K562 (cell line): Measurements from ENCODE around the gene OTUB2. TPM values are rescaled to one million over a fixed set of nuclear protein-coding genes. Genes with fewer than 3 reads are reported as not detected.

ENCODE experiments used
- ATAC-seq: fragments of 200-7000 bp; cut with Tn5 transposase; 3 replicates; pipeline ENCODE4 v1.9.1; 2020; ENCODE audit warnings: moderate library complexity
- BruUV-seq: library from RNA; stranded (reverse); fragments of 400-500 nt; replicated peaks from 2 replicates; lab custom pipeline; 2021; lab: Mats Ljungman, UMichigan
- CTCF ChIA-PET: fragments of 300-600 bp; formaldehyde crosslinking; extraction: SDS; loops from one replicate; lab custom pipeline; 2021; ENCODE audit warnings: low intra/inter-chr PET ratio; lab: Yijun Ruan, JAX
- POLR2A ChIA-PET: fragments of 300-600, 350-650 bp; sonication (Branson Sonifier 250); formaldehyde crosslinking; extraction: SDS; loops from one replicate; lab custom pipeline; 2021; ENCODE audit warnings: antibody characterized with exemption, inconsistent platforms; lab: Yijun Ruan, JAX
- DNase-seq, 4 experiments: peaks; one replicate each; pipeline versions ENCODE4 v3.0.0 to v3.0.0-alpha.2; 2011 to 2018; ENCODE audit warnings: low spot score in 3 of 4, mixed read lengths in 3 of 4; ENCODE audit errors: extremely low read depth in 1 of 4
- FAIRE-seq: peaks from 2 replicates; lab custom pipeline; 2011; peaks lifted over from hg19 to GRCh38; lab: Jason Lieb, UNC
- H2AFZ ChIP-seq: 2 replicates; pipeline ENCODE4 v1.6.0; 2011; ENCODE audit warnings: low read depth, low read length, control low read depth, inconsistent platforms
- H3K27ac ChIP-seq: fragments of 200-600 bp; 3 replicates; pipeline ENCODE4 v1.8.0; 2011; ENCODE audit warnings: low read depth, mild to moderate bottlenecking, control low read depth, inconsistent platforms, low read length, moderate library complexity, mixed read lengths; ENCODE audit errors: extremely low read depth
- H3K27me3 ChIP-seq, 2 experiments: fragments of 300-600 bp in 1 of 2; 2 replicates in 1 of 2; 3 replicates in 1 of 2; pipeline versions ENCODE4 v1.6.0 to v1.8.0; 2011; ENCODE audit warnings: inconsistent platforms in 2 of 2, low read length in 2 of 2, mild to moderate bottlenecking in 1 of 2, mixed read lengths in 1 of 2, moderate library complexity in 1 of 2; ENCODE audit not compliant: control insufficient read depth in 2 of 2, insufficient read depth in 2 of 2
- H3K36me3 ChIP-seq: fragments of 300-600 bp; 3 replicates; pipeline ENCODE4 v1.8.0; 2011; ENCODE audit warnings: mild to moderate bottlenecking, low read length, inconsistent platforms; ENCODE audit not compliant: control insufficient read depth, insufficient read depth
- H3K4me1 ChIP-seq, 2 experiments: fragments of 200-600 bp in 1 of 2; replicated peaks in 1 of 2; 2 replicates in 1 of 2; 3 replicates in 1 of 2; pipeline versions ENCODE4 v1.5.1 to v1.8.0; 2011; ENCODE audit warnings: inconsistent platforms in 2 of 2, low read length in 2 of 2, mild to moderate bottlenecking in 1 of 2, mixed read lengths in 1 of 2, moderate library complexity in 1 of 2; ENCODE audit not compliant: control insufficient read depth in 2 of 2, insufficient read depth in 2 of 2
- H3K4me2 ChIP-seq: 2 replicates; pipeline ENCODE4 v1.6.1; 2011; ENCODE audit warnings: low read length, control low read depth, inconsistent platforms, mixed read lengths; ENCODE audit not compliant: insufficient read depth
- H3K4me3 ChIP-seq: fragments of 200-600 bp; sonication (generic), shearing (Covaris generic); 2 replicates; pipeline ENCODE4 v1.5.1; 2016; ENCODE audit warnings: control low read depth, inconsistent platforms
- H3K79me2 ChIP-seq: fragments of 200-600 bp; 3 replicates; pipeline ENCODE4 v1.8.0; 2011; ENCODE audit warnings: low read length, inconsistent platforms; ENCODE audit not compliant: control insufficient read depth, insufficient read depth
- H3K9ac ChIP-seq, 2 experiments: 2 replicates each; pipeline versions ENCODE4 v1.6.0 to v1.6.1; 2011; ENCODE audit warnings: low read depth in 2 of 2, low read length in 2 of 2, control low read depth in 1 of 2, inconsistent platforms in 1 of 2, mild to moderate bottlenecking in 1 of 2, mixed read lengths in 1 of 2; ENCODE audit not compliant: insufficient read depth in 1 of 2
- H3K9me1 ChIP-seq: one replicate; pipeline ENCODE4 v1.6.0; 2011; ENCODE audit warnings: inconsistent platforms, mild to moderate bottlenecking, low read length, moderate library complexity; ENCODE audit not compliant: control insufficient read depth, insufficient read depth
- H3K9me3 ChIP-seq: replicated peaks from 2 replicates; pipeline ENCODE4 v1.5.1; 2011; ENCODE audit warnings: low read depth, low read length, inconsistent platforms; ENCODE audit not compliant: control insufficient read depth, insufficient read depth
- H4K20me1 ChIP-seq: replicated peaks from 2 replicates; pipeline ENCODE4 v1.6.1; 2011; ENCODE audit warnings: low read length, inconsistent platforms, mixed read lengths; ENCODE audit not compliant: control insufficient read depth, insufficient read depth
- ARID1B ChIP-seq: fragments of 450-650 bp; IDR thresholded peaks from 2 replicates; pipeline ENCODE4 v1.6.1; 2016; ENCODE audit warnings: antibody characterized with exemption, mild to moderate bottlenecking, inconsistent platforms
- BRD9 ChIP-seq: fragments of 450-650 bp; IDR thresholded peaks from 2 replicates; pipeline ENCODE4 v1.6.1; 2018; ENCODE audit warnings: low read depth; ENCODE audit not compliant: partially characterized antibody
- CBFA2T2 ChIP-seq: fragments of 450-650 bp; conservative IDR thresholded peaks from 2 replicates; pipeline ENCODE4 v1.6.1; 2017; ENCODE audit warnings: mild to moderate bottlenecking
- CTCF ChIP-seq, 3 experiments: IDR thresholded peaks in 2 of 3; conservative IDR thresholded peaks in 1 of 3; 2 replicates each; pipeline ENCODE4 v1.5.1; 2011 to 2012; ENCODE audit warnings: low read length in 3 of 3, mild to moderate bottlenecking in 3 of 3, control low read depth in 2 of 3, improper control_type of control experiment in 1 of 3, inconsistent platforms in 1 of 3, low read depth in 1 of 3, mixed read lengths in 1 of 3, moderate library complexity in 1 of 3; ENCODE audit not compliant: insufficient read depth in 2 of 3
- NFIX ChIP-seq: fragments of 250-450 bp; sonication (Bioruptor Pico); IDR thresholded peaks from 2 replicates; pipeline ENCODE4 v1.4.0; 2020; ENCODE audit warnings: low read depth, mild to moderate bottlenecking, moderate library complexity
- RAD21 ChIP-seq, 2 experiments: fragments of 250-450 bp in 1 of 2; fragments of 450-650 bp in 1 of 2; sonication (Bioruptor Pico) in 1 of 2; formaldehyde crosslinking in 1 of 2; IDR thresholded peaks in 1 of 2; conservative IDR thresholded peaks in 1 of 2; 2 replicates each; pipeline versions ENCODE4 v1.4.0 to v1.8.0; 2020 to 2022; ENCODE audit warnings: mild to moderate bottlenecking in 2 of 2, moderate library complexity in 1 of 2
- RFX5 ChIP-seq: IDR thresholded peaks from 2 replicates; pipeline ENCODE4 v1.6.1; 2011; ENCODE audit warnings: low read depth, mild to moderate bottlenecking, improper control_type of control experiment, low read length
- STAG1 ChIP-seq: sonication (generic); formaldehyde crosslinking; IDR thresholded peaks from 2 replicates; pipeline ENCODE4 v1.5.0; 2020; ENCODE audit warnings: missing genetic modification reagents, borderline replicate concordance
- ZNF507 ChIP-seq: conservative IDR thresholded peaks from 2 replicates; pipeline ENCODE4 v1.6.1; 2017; ENCODE audit warnings: missing genetic modification characterization, missing compliant biosample characterization
- WGBS: fragments of 100-300 bp; shearing (Covaris generic); methylation state at CpG from one replicate; pipeline ENCODE4 v1.1.6; 2016; ENCODE audit warnings: low coverage, mixed read lengths; ENCODE audit not compliant: insufficient coverage; ENCODE audit errors: missing lambda C conversion rate; 5-methylcytosine and 5-hydroxymethylcytosine counted together
- in situ Hi-C: fragments of 300-500 bp; cut with MboI; formaldehyde crosslinking; loops from 4 replicates; pipeline ENCODE4 v1.15.0; 2018; ENCODE audit warnings: inconsistent platforms, mixed read lengths
- intact Hi-C: fragments of 100-400 bp; cut with micrococcal nuclease; formaldehyde crosslinking; loops from 2 replicates; pipeline ENCODE4 v1.14.2; 2022
- polyA plus RNA-seq, 8 experiments: library from polyadenylated mRNA; depleted of rRNA in 4 of 8; stranded (reverse) in 5 of 8; unstranded in 3 of 8; fragments of >200 nt; fragmentation: Nextera tagmentation in 2 of 8; fragmentation: Illumina TruSeq in 1 of 8; extraction: Ambion mirVana in 2 of 8; extraction: Trizol in 1 of 8; gene quantifications; 2 replicates each; pipeline versions ENCODE4 v1.2.1 to v1.2.3, GENCODE V29; 2011 to 2014; ENCODE audit warnings: inconsistent platforms in 1 of 8, missing spikeins in 1 of 8
- total RNA-seq, 7 experiments: library from RNA; depleted of rRNA in 6 of 7; stranded (reverse); fragments of >200 nt in 6 of 7; fragmentation: Illumina TruSeq in 2 of 7; extraction: Trizol in 2 of 7; gene quantifications; 2 replicates each; pipeline versions ENCODE4 v1.2.1 to v1.2.3, GENCODE V29; 2011 to 2021; ENCODE audit warnings: low replicate concordance in 1 of 7
- TF ChIP-seq, protein P1 (sequence below), 2 experiments: fragments of 150-350 bp in 1 of 2; IDR thresholded peaks; 2 replicates each; pipeline ENCODE4 v1.6.1; 2012 to 2016; ENCODE audit warnings: low read depth in 2 of 2, low read length in 2 of 2, mild to moderate bottlenecking in 1 of 2, moderate library complexity in 1 of 2
- TF ChIP-seq, protein P2 (sequence below): fragments of 250-450 bp; sonication (Bioruptor Pico); IDR thresholded peaks from 2 replicates; pipeline ENCODE4 v1.5.0; 2021

The OTUB2 gene
- total and polyA plus RNA-seq, 9 of the 15 experiments (the other 6 are each of a cell fraction or from before 2014, with no cell fraction given) = 0.01 to 0.31 (median 0.11) TPM

DNA sequence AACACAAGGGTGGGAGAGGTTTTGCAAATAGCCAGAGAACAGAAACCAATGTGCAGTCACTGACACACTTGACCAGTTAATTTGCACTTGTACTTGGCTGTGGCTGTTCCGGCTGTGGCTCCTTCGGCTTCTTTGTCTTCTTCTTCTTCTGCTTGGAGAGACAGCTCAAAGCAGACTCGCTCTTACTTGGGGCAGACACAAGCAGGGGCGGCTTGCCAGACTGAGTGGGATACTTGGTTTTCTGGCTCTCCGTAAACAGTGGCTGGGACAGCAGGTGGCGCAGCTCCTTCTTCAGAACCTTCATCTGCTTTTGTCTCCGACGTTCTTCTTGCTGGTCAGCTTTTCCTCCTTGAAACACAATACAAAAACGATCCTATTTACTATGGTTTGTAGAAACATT lies 25.0 kb downstream of the OTUB2 start:
- no peaks in the 10 kb centered on the region for H3K27me3 ChIP-seq
- H3K4me2 ChIP-seq = no peak overlapping the region
- TF ChIP-seq CTCF (IDR thresholded peaks at IDR 0.05 in 2 of 3, conservative IDR thresholded peaks at IDR 0.05 in 1 of 3; ENCODE audit: insufficient read depth in 2 of 3, low read depth in 1 of 3, low read length in 3 of 3) (peak in 1 of 3 experiments; percentile 27; a peak in 2 of 6 replicates), CBFA2T2 (no peak), BRD9 (no peak), ARID1B (no peak), STAG1 (no peak), RFX5 (no peak), RAD21 (CRISPR knock-in tag; conservative IDR thresholded peaks at IDR 0.05 in 1 of 2, IDR thresholded peaks at IDR 0.05 in 1 of 2) (peak in 1 of 2 experiments; percentile 25; a peak in 1 of 4 replicates), ZNF507 (tag) (no peak), NFIX (CRISPR knock-in tag) (no peak)
- TF ChIP-seq, protein P1, sequence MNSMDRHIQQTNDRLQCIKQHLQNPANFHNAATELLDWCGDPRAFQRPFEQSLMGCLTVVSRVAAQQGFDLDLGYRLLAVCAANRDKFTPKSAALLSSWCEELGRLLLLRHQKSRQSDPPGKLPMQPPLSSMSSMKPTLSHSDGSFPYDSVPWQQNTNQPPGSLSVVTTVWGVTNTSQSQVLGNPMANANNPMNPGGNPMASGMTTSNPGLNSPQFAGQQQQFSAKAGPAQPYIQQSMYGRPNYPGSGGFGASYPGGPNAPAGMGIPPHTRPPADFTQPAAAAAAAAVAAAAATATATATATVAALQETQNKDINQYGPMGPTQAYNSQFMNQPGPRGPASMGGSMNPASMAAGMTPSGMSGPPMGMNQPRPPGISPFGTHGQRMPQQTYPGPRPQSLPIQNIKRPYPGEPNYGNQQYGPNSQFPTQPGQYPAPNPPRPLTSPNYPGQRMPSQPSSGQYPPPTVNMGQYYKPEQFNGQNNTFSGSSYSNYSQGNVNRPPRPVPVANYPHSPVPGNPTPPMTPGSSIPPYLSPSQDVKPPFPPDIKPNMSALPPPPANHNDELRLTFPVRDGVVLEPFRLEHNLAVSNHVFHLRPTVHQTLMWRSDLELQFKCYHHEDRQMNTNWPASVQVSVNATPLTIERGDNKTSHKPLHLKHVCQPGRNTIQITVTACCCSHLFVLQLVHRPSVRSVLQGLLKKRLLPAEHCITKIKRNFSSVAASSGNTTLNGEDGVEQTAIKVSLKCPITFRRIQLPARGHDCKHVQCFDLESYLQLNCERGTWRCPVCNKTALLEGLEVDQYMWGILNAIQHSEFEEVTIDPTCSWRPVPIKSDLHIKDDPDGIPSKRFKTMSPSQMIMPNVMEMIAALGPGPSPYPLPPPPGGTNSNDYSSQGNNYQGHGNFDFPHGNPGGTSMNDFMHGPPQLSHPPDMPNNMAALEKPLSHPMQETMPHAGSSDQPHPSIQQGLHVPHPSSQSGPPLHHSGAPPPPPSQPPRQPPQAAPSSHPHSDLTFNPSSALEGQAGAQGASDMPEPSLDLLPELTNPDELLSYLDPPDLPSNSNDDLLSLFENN (IDR thresholded peaks at IDR 0.05; ENCODE audit: low read depth in 2 of 2, low read length in 2 of 2) = no peak
- TF ChIP-seq, protein P2, sequence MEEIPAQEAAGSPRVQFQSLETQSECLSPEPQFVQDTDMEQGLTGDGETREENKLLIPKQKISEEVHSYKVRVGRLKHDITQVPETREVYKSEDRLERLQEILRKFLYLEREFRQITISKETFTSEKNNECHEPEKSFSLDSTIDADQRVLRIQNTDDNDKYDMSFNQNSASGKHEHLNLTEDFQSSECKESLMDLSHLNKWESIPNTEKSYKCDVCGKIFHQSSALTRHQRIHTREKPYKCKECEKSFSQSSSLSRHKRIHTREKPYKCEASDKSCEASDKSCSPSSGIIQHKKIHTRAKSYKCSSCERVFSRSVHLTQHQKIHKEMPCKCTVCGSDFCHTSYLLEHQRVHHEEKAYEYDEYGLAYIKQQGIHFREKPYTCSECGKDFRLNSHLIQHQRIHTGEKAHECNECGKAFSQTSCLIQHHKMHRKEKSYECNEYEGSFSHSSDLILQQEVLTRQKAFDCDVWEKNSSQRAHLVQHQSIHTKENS (CRISPR knock-in tag) = no peak
- no peaks in the 10 kb centered on the region for H3K79me2 ChIP-seq
- in situ Hi-C loops (no loop called here), intact Hi-C loops (no loop called here)
- H3K4me1 ChIP-seq = no peaks in the 10 kb centered on the region
- H4K20me1 ChIP-seq = no peaks in the 10 kb centered on the region
- no peaks in the 10 kb centered on the region for H3K9me3 ChIP-seq
- FAIRE-seq = no peak
- H3K4me3 ChIP-seq = no peak overlapping the region
- ChIA-PET CTCF (interaction anchor here (1.7 kb wide), 1 partner anchor 85 kb away, joined by 14 read pairs; no protein-coding TSS in a partner anchor), POLR2A (no interaction called here)
- peaks cover 92% of the 10 kb centered on the region for H3K36me3 ChIP-seq
- no peak overlapping the region for H3K9ac ChIP-seq
- WGBS = 83% methylated on average over 7 of the region's 9 CpGs
- DNase-seq = peak in 1 of 4 experiments; percentile 12
- peak; percentile 38; the same call in 1 of the 3 replicates for ATAC-seq
- H2AFZ ChIP-seq = no peak overlapping the region
- H3K9me1 ChIP-seq = no peaks in the 10 kb centered on the region
- H3K27ac ChIP-seq = no peak overlapping the region
- BruUV-seq = TSS peak; percentile 11
